Measurements from ENCODE around the gene RAB36. TPM values are rescaled to one million over a fixed set of nuclear protein-coding genes. Genes with fewer than 3 reads are reported as not detected.

Gene RAB36
- total RNA-seq, 4 donors from 2014 or later, result 0.35 to 0.55 TPM; not detected in 2

GRCh38 chr22:23128269-23129108 lies 16.8 kb upstream of the RAB36 start:
- Histone ChIP-seq H3K4me1 (peaks cover 0 to 3% of the 10 kb centered on the region in 2 donors), H3K4me3 (no peak overlapping the region), H3K27ac (no peak overlapping the region), H3K9me3 (no peaks in the 10 kb centered on the region), H3K36me3 (no peaks in the 10 kb centered on the region), H3K27me3 (no peaks in the 10 kb centered on the region)
- ATAC-seq (peak; percentile 51 to 73), DNase-seq (peak in 1 of 2 donors; percentile 34)
- in situ Hi-C loops (cut with MboI; ENCODE audit: low sequenced_read_pairs in 4 of 4) (loop anchor here (5.0 to 25.0 kb wide), 5 partner anchors 164 to 666 kb away; no protein-coding TSS in a partner anchor), intact Hi-C loops (cut with DNase I; ENCODE audit: low total_unique reads) (loop anchor here (1.0 kb wide), 2 partner anchors 169 to 280 kb away; no protein-coding TSS in a partner anchor)
- TF ChIP-seq CTCF (IDR thresholded peaks at IDR 0.05 in 4 of 5, conservative IDR thresholded peaks at IDR 0.05 in 1 of 5) (peak; percentile 69 to 80 (median 75)), POLR2A (IDR thresholded peaks at IDR 0.05) (no peak)

GRCh38 chr22:23129149-23129548 lies 16.1 kb upstream of the RAB36 start:
- ATAC-seq (no peak), DNase-seq (no peak)
- TF ChIP-seq CTCF (IDR thresholded peaks at IDR 0.05 in 4 of 5, conservative IDR thresholded peaks at IDR 0.05 in 1 of 5), result no peak
- no peak for TF ChIP-seq POLR2A (IDR thresholded peaks at IDR 0.05)
- intact Hi-C loops (cut with DNase I; ENCODE audit: low total_unique reads), result no loop called here
- Histone ChIP-seq H3K4me1 (peaks cover 0 to 3% of the 10 kb centered on the region in 2 donors), H3K4me3 (no peak overlapping the region), H3K9me3 (no peaks in the 10 kb centered on the region), H3K27ac (no peak overlapping the region), H3K27me3 (no peaks in the 10 kb centered on the region), H3K36me3 (no peaks in the 10 kb centered on the region)
- in situ Hi-C loops (cut with MboI; ENCODE audit: low sequenced_read_pairs in 4 of 4), result loop anchor here (5.0 to 25.0 kb wide), 5 partner anchors 164 to 667 kb away; no protein-coding TSS in a partner anchor

- Histone ChIP-seq H3K27ac (no peak overlapping the region), H3K27me3 (no peaks in the 10 kb centered on the region), H3K36me3 (no peaks in the 10 kb centered on the region), H3K4me1 (peaks cover 0 to 3% of the 10 kb centered on the region in 2 donors), H3K4me3 (no peak overlapping the region), H3K9me3 (no peaks in the 10 kb centered on the region)
- intact Hi-C loops (cut with DNase I; ENCODE audit: low total_unique reads), result no loop called here
- DNase-seq, result no peak
- in situ Hi-C loops (cut with MboI; ENCODE audit: low sequenced_read_pairs in 4 of 4), result loop anchor here in 2 of 4 donors (25.0 kb wide), 2 partner anchors 293 to 668 kb away; no protein-coding TSS in a partner anchor
- TF ChIP-seq POLR2A (IDR thresholded peaks at IDR 0.05) (no peak), CTCF (IDR thresholded peaks at IDR 0.05 in 4 of 5, conservative IDR thresholded peaks at IDR 0.05 in 1 of 5) (no peak)
- no peak for ATAC-seq
Observed at GRCh38 chr22:23130697-23131096, 14.6 kb upstream of the RAB36 start.

- Histone ChIP-seq H3K36me3 (no peaks in the 10 kb centered on the region), H3K27ac (no peak overlapping the region), H3K9me3 (no peaks in the 10 kb centered on the region), H3K27me3 (no peaks in the 10 kb centered on the region), H3K4me3 (no peak overlapping the region), H3K4me1 (peaks cover 0 to 3% of the 10 kb centered on the region in 2 donors)
- in situ Hi-C loops (cut with MboI; ENCODE audit: low sequenced_read_pairs in 4 of 4), result loop anchor here in 2 of 4 donors (25.0 kb wide), 2 partner anchors 295 to 670 kb away; no protein-coding TSS in a partner anchor
- DNase-seq (no peak), ATAC-seq (no peak)
- intact Hi-C loops (cut with DNase I; ENCODE audit: low total_unique reads), result no loop called here
- TF ChIP-seq CTCF (IDR thresholded peaks at IDR 0.05 in 4 of 5, conservative IDR thresholded peaks at IDR 0.05 in 1 of 5) (no peak), POLR2A (IDR thresholded peaks at IDR 0.05) (no peak)
Observed at GRCh38 chr22:23131931-23132330, 13.3 kb upstream of the RAB36 start.

Data from gastrocnemius medialis (tissue), 4 donors.